SK-N-SH treated with all-trans-retinoic acid at 6 μM for 48 hours (cell line): ENCODE data around the gene FAM227B.

Source experiments
- ARNTL ChIP-seq: fragments of 450-650 bp; formaldehyde crosslinking; IDR thresholded peaks from 2 replicates; pipeline ENCODE4 v1.5.0; 2020; ENCODE audit warnings: low read depth, mild to moderate bottlenecking, moderate library complexity, borderline replicate concordance
- BACH2 ChIP-seq: fragments of 250-450 bp; sonication (Bioruptor Pico); IDR thresholded peaks from 2 replicates; pipeline ENCODE4 v1.9.0; 2021; ENCODE audit warnings: mild to moderate bottlenecking, borderline replicate concordance
- ESRRG ChIP-seq: fragments of 250-450 bp; sonication (Bioruptor Pico); IDR thresholded peaks from 2 replicates; pipeline ENCODE4 v1.6.1; 2021; ENCODE audit warnings: mild to moderate bottlenecking
- GLIS3 ChIP-seq: fragments of 250-450 bp; sonication (Bioruptor Pico); IDR thresholded peaks from 2 replicates; pipeline ENCODE4 v1.5.0; 2020; ENCODE audit warnings: mild to moderate bottlenecking, moderate library complexity
- ISL1 ChIP-seq: fragments of 250-450 bp; sonication (Bioruptor Pico); IDR thresholded peaks from 2 replicates; pipeline ENCODE4 v2.1.2; 2022; ENCODE audit warnings: mild to moderate bottlenecking, moderate library complexity
- OSR1 ChIP-seq: fragments of 250-450 bp; sonication (Bioruptor Pico); IDR thresholded peaks from 2 replicates; pipeline ENCODE4 v1.8.0; 2022; ENCODE audit warnings: moderate library complexity, mild to moderate bottlenecking, inconsistent platforms
- TCF4 ChIP-seq: fragments of 250-450 bp; sonication (Bioruptor Pico); IDR thresholded peaks from 2 replicates; pipeline ENCODE4 v1.8.0; 2021; ENCODE audit warnings: mild to moderate bottlenecking, moderate library complexity, borderline replicate concordance
- ZFP30 ChIP-seq: fragments of 450-650 bp; formaldehyde crosslinking; IDR thresholded peaks from 2 replicates; pipeline ENCODE4 v1.5.0; 2022; ENCODE audit warnings: mild to moderate bottlenecking, moderate library complexity
- ZNF70 ChIP-seq: fragments of 450-650 bp; formaldehyde crosslinking; IDR thresholded peaks from 2 replicates; pipeline ENCODE4 v1.5.0; 2020; ENCODE audit warnings: mild to moderate bottlenecking, moderate library complexity
- TF ChIP-seq, protein P1 (sequence below): fragments of 250-450 bp; sonication (Bioruptor Pico); IDR thresholded peaks from 2 replicates; pipeline ENCODE4 v1.8.0; 2020; ENCODE audit warnings: mild to moderate bottlenecking, moderate library complexity, borderline replicate concordance
- TF ChIP-seq, protein P2 (sequence below): fragments of 250-450 bp; sonication (Bioruptor Pico); IDR thresholded peaks from 2 replicates; pipeline ENCODE4 v1.5.0; 2020; ENCODE audit warnings: mild to moderate bottlenecking, moderate library complexity

DNA sequence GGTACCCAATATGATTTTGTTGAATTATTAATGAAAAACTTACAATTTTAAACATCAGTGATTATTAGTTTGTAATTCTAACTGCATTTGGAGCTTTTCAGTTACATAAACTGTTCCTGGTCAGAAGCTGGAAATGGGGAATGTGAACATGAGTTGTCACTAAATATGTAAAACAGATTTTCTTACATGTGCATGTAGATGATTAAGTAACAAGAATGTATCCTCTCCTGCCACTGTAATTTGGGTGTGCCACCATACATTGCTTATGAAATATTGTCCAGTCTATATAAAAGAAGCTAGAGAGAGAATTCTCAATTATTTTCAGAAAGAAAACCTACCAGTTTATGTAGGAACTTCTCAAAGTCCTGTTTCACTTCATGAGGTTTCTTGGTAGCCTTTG, 289.2 kb downstream of the FAM227B start:
- no peak for TF ChIP-seq ARNTL
- TF ChIP-seq ESRRG: no peak
- no peak for TF ChIP-seq ISL1 (CRISPR knock-in tag)
- TF ChIP-seq TCF4 (CRISPR knock-in tag): no peak
- TF ChIP-seq, protein P1, sequence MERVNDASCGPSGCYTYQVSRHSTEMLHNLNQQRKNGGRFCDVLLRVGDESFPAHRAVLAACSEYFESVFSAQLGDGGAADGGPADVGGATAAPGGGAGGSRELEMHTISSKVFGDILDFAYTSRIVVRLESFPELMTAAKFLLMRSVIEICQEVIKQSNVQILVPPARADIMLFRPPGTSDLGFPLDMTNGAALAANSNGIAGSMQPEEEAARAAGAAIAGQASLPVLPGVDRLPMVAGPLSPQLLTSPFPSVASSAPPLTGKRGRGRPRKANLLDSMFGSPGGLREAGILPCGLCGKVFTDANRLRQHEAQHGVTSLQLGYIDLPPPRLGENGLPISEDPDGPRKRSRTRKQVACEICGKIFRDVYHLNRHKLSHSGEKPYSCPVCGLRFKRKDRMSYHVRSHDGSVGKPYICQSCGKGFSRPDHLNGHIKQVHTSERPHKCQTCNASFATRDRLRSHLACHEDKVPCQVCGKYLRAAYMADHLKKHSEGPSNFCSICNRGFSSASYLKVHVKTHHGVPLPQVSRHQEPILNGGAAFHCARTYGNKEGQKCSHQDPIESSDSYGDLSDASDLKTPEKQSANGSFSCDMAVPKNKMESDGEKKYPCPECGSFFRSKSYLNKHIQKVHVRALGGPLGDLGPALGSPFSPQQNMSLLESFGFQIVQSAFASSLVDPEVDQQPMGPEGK (CRISPR knock-in tag): no peak
- no peak for TF ChIP-seq OSR1 (CRISPR knock-in tag)
- no peak for TF ChIP-seq BACH2 (CRISPR knock-in tag)
- no peak for TF ChIP-seq ZNF70
- TF ChIP-seq, protein P2, sequence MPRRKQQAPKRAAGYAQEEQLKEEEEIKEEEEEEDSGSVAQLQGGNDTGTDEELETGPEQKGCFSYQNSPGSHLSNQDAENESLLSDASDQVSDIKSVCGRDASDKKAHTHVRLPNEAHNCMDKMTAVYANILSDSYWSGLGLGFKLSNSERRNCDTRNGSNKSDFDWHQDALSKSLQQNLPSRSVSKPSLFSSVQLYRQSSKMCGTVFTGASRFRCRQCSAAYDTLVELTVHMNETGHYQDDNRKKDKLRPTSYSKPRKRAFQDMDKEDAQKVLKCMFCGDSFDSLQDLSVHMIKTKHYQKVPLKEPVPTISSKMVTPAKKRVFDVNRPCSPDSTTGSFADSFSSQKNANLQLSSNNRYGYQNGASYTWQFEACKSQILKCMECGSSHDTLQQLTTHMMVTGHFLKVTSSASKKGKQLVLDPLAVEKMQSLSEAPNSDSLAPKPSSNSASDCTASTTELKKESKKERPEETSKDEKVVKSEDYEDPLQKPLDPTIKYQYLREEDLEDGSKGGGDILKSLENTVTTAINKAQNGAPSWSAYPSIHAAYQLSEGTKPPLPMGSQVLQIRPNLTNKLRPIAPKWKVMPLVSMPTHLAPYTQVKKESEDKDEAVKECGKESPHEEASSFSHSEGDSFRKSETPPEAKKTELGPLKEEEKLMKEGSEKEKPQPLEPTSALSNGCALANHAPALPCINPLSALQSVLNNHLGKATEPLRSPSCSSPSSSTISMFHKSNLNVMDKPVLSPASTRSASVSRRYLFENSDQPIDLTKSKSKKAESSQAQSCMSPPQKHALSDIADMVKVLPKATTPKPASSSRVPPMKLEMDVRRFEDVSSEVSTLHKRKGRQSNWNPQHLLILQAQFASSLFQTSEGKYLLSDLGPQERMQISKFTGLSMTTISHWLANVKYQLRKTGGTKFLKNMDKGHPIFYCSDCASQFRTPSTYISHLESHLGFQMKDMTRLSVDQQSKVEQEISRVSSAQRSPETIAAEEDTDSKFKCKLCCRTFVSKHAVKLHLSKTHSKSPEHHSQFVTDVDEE (CRISPR knock-in tag): no peak
- TF ChIP-seq ZFP30 (CRISPR knock-in tag): no peak
- TF ChIP-seq GLIS3 (CRISPR knock-in tag): no peak
